HCEC 1CT (cell line): ENCODE results near the gene NECTIN4.
A peak's percentile ranks its signal among the peaks of the same experiment; 100 is the strongest.
"Not testable (repeated sequence)": the region's sequence is repeated elsewhere in the genome, so short reads cannot be mapped to it uniquely, and the experiment has no call there.

Experiments
- DNase-seq: peaks from one replicate; pipeline ENCODE4 v3.0.0-alpha.2; 2017

NECTIN4 gene

DNA sequence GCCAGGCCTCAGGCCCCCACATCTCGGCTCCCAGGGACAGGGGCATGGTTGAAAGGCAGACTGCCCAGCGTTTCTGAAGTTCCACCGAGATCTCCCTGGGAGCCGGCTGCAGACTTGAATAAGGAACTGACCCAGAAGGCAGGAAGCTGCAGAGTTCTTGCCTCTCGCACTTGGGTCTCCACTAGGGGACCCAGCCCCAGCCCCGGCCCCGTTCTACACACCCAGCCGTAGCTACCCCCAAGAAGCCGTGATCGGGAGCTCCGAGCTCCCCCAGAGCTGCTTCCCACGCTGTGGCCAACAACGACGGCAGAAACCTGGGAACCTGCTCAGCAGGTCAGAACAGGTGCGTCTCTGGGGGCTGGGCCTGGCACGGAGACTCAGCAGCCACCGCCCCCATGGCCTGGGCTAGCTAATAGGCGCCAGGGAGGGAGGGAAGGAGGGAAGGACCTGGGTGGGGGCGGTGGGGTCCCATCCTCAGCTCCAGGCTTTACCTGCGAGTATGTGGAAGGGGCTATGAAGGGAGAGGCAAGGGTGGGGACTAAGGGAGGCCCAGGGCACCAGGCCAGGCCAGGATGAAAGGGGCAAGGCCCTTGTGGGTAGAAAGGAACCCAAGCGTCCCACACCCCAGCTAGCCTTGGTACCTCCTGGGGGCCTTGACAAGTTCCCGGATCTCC lies at the start of gene NECTIN4:
NECTIN4 (minus strand) TSS at position 308 of the 674 bp plus-strand sequence; CDS start at position 46, 262 bp downstream.
- no peak for DNase-seq

DNA sequence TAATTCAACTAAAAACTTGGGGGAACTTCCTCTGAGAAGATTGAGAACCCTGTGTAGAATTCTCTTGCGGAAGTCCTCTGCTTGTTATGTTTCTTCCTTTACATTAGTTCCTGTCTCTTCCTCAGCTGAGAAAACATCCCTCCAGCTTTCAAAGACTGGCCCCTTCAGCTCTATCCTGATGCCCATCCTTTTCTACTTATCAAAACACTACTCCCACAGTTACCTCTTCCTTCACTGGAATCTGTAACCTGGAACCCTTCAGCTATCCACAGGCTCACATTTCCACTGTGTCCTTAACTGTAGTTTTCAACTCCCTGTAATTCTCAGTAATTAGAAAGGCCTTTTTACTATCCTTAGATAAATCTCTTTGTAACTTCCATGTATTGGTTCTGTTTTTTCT lies 49.1 kb upstream of the NECTIN4 start:
- no peak for DNase-seq

DNA sequence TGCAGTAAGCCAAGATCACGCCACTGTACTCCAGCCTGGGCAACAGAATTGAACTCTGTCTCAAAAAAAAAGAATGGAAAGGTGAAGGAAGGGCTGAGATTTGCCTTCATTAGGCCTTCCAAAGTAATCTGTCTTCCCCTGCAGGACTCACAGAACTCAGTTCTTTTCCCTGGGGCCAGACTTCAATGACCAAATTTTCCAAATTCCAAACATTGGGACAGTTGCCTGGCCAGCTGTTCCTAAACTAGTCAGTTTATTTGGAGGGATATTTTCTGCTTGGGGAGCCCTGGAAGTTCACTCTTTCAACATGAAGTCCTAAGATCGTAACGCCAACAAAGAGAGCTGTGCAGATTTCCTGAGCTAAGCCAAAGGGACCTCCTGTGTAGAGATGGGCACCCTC lies 48.5 kb upstream of the NECTIN4 start:
- DNase-seq: no peak

DNA sequence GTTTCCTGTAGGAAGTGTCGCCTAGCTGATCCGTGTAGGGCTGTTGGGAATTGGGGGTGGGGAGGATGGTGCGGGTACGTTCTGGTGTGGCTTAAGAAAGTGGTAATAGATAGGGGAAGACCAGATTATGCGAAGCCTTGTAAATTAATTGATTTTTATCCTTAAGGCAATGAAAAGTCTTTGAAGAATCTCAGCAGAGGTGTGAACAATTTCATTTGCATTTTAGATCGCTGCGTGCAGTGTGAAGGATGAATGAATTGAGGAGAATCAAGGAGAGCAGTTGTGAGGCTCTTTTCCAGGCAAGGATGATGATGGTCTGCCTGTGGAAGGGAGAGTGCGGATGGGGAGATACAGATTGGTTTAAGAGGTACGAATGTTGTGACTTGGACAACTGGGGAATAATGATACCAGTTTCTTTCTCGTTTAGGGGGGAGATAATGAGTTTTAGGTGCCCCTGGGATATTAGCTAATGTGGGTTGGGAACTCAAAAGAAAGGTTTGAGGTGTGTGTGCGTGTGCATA lies 43.9 kb upstream of the NECTIN4 start:
- DNase-seq: no peak

DNA sequence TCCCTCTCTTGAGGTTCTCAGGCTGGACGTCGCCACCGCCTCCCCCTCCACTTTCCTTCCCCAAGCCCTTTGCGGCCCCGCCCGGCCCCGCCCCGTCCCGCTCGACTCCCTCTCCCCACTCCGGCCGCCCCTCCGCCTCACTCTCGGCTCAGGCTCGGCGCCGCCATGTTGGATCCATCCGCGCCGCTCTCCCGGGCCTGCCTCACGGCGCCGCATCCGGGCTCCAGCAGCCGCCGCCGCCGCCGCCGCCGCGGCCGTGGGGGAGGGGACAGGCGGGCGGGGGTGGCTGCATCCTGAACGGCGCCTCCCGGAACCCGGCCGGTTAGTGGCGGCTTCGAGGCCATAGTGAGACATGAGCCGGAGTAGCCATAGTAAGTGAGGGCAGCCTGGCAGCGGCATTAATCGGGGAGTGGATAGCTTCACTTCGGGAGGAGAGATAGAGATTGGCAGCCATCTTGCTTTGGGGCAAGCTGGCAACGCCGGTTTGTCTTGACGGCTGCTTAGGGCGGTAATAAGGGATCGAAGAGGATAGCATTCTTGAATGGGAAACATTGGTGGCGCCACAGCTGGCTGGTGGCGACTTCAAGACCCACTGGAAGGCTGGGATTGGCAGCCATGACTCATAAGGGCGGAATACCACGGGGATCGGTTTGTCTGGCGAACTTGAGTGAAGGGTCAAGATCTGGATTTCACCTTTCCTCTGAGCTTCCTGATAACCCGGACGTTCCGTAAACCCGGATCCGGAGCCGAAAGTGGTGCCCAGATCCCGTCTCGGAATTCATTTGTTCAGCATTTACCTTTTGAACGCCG lies 43.3 kb upstream of the NECTIN4 start, which contains the start of gene DEDD:
DEDD (minus strand) TSS at position 258 of the 810 bp plus-strand sequence. CDS start 8,205 bp downstream, outside the sequence.
- peak; percentile 98 for DNase-seq

DNA sequence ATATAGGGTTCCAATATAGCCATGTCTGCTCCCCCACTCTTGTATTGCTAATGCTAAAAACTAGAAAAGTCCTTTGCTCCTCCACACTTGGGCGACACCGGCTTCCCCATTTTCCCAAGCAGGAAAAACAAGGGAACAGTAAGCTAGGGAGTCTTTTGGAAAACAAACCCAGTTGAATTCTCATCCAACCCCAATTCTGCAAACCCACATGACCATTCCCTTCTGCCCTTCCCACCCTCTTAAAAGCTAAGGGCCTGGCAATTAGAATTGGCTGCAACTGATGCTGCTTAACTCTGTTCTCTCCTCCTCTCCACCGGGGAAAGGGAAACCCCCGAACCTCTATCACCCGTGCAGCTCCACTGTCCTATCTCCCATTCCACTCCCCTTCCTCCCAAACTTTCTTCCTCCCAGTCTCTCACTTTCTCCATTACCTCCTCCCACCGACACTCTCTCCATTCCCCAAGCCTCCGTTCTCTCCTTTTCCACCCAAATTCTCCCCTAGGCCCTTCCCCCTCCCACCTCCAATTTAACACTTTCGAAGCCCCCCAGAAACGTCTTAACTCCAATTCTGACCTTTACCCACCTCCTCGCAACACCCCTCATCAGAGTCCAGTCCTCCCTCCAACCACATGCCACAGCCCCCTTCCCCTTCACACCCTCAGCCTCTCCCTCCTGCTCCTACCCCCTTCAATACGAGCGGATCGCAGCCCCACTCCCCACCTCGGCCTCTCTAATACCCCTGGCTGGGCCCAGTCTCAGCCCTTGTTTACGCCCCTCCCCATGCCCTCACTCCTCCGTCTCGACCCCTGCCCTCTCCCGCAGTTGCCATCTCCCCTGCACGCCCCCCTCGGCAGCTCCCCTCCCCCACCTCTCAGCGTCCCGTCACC lies 42.4 kb upstream of the NECTIN4 start:
- DNase-seq: no peak

DNA sequence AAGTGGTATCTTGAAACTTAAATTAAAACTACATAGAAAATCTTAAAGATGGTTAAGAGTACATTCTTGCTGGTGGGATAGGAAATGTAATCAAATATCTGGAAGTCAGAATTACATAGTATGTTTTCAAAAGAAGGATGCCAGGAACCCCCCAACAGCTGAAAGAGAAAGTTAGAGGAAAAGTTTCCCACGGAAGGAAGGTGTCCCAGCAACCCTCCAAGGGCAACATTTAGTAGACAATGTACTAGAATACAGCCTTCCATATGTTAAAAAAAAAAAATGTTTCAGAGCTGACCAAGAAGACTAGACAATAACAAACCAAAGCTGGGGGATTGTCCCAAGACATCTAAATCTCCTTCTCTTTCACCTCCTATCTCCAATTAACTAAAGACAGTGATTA lies 40.9 kb upstream of the NECTIN4 start:
- no peak for DNase-seq

DNA sequence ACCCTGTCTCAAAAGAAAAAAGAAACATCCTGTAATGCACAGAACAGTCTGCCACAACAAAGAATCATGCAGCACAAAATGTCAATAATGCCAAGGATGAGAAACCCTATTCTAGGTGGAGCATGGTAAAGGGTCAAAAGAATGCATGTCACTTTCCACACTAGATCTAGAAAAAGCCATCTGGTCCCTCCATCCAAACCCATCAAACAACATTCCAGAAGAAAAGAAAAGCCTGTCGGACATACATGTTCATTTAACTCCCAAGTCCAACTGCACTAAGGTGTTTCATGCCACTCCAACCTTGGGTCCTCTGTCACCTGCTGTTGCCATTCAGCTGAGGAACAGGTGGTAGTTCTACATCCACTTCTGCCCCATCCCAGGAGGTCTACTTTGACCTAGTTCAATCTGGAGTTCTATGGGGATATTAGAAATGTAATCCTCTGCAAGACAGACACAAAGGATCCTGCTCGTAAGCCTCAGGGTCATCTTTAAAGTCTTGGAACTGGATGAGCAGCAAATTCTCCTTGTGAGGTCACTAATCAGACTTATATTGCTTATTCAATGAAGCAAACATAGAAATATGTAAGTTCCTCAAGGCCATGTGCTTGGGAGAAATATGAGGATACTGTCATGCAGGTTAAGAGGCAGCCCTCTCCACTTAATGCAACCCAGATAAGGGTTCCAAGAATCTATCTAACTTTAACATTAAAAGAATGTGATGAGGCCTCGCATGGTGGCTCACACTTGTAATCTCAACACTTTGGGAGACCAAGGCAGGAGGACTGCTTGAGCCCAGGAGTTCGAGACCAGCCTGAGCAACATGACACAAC lies 39.4 kb upstream of the NECTIN4 start:
- DNase-seq: no peak

DNA sequence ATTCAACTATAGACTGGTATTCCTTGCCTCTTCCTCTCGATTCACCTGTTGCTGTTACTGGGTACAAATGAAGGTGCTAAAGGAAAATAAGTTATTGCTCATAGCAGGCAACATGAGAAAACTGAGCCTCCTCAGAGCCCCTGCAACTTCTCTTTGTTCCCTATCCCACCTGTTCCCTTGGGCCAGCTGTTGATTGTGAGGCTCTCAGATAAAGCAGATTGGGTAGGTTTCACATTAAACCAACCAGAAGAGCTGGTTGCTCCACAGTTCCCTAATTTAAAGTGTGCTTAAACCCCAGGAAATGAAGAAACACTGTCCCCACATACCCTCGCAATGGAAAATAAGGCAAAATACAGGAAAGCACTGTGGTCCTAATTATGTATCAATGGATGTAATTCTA lies 38.3 kb upstream of the NECTIN4 start:
- DNase-seq: no peak

DNA sequence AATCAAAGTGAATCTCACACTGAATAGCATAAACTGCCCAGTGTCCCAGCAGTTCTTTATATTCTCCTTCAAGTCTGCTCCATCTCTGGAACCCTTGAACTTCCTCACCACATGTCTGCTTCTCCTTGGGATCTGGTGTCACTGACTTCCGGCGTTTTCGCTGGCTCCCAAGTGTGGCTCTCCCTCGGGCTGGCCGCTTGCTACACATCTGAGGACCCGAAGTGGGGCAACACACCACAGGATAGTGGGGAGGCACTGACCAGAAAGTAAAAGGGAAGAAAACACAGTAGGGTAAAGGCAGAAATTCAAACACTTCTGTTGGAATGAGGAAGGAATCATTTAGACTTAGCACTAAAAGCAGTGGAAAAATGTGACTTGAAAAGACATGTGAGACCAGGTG lies 33.6 kb upstream of the NECTIN4 start:
- no peak for DNase-seq

DNA sequence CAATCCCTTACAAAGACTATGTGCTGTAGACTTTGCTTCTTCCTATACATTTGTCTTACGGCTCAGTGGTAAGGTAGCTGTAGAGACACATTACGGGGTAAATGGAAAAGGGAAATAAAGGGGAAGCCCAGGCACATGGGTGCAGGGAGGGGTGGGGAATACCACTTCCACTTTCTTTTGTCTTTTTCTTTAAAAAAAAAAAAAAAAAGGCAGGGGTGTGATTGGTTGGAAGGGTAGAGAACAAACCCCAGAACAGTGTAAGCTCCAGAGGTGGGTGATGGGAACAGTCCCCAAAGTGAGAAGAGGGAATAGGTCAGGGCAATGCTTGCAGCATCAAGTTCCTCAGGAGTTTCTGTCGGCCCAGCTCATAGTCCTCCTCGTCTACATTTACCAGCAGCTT lies 32.5 kb upstream of the NECTIN4 start:
- DNase-seq: no peak

DNA sequence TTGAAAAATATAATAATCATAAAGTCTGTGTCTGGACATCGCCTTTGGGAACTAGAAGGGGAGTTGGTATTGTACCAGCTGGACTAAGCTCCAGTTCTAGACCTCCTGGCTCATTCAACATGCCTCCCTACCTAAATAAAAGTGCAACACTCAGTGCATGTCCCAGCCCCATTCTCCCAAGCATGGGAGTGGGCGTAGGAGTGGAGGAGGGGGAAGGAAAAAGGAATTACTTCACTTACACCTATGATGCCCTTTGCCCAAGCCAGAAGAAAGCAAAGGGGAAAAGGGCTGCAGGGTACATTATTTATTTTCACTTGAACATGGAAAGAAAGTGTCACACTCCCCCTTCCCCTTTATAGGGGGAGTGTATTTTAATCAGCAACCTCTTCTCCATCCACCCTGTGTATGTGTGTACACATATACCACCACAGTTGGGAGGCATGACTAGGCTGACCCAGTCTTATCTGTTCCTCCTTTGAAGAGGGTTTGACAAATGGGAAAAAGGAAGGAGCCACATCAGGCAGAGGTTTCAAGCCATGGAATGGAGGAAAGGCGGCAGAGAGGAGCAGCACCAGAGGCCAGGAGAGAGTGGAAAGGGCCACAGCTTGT lies 31.8 kb upstream of the NECTIN4 start:
- DNase-seq: no peak

DNA sequence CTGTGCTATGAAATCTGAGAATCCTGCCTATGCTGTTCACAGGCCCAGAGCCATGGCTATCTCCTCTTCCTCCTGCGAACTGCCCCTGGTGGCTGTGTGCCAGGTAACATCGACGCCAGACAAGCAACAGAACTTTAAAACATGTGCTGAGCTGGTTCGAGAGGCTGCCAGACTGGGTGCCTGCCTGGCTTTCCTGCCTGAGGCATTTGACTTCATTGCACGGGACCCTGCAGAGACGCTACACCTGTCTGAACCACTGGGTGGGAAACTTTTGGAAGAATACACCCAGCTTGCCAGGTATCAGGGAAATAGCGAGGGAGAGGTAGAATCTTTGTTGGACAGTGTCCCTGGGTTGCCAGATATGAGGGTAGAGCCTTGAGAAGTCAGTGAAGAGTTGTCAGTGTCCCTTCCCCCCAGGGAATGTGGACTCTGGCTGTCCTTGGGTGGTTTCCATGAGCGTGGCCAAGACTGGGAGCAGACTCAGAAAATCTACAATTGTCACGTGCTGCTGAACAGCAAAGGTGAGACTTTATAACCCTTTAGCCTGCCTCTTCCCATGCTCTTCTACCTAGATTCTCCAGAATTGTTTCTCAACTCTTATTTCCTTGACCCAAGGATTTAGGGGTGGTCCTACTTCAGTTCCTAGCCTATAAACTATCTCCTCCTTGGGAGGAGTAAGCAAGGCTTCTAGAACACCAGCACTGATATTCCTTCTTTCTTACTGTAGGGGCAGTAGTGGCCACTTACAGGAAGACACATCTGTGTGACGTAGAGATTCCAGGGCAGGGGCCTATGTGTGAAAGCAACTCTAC lies 29.9 kb upstream of the NECTIN4 start:
- peak; percentile 71 for DNase-seq

DNA sequence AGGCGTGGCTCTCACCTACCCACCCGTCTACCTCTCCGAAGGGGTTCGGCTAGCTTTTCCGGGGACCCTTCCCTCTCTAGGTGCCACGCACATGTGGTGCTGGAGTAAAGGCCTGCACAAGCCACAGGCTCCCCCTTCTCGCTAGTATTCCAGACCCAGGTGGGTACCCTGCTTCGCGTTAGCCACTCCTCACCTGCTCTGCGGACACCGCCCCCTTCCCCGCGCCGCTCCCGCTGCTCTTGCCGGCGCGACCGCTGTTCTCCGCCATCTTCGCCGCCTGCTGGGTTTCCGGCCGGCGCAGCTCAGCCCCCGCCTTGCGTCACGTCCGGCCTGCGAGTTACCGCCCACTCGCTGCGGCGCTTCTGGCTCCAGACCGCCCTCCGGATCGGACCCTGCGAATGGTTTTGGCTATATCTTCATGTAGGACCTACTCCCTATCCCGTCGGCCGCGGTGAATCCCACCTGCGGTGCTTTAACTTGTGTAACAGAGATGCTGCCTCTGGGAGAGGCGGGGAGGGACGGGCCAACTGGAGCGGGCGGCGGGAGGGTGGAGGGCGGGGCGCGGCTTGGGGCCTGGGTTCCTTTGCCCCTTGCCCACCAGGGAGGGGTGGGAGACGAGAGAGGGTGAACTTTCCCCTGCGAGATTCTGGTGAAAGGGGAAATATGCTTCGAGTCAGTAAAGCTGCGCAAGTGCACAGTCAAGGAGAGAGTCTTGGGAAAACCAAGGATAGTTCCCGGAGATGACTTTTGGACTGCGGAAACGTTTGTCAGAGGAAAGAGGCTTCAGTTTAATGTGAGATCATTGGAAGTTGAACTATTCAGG lies 28.6 kb upstream of the NECTIN4 start, which contains the start of the genes NIT1 and PFDN2:
NIT1 (plus strand) TSS at position 347 of the 823 bp plus-strand sequence; CDS start at position 419, 72 bp downstream.
PFDN2 (minus strand) TSS at position 279 of the 823 bp plus-strand sequence; CDS start at position 268, 11 bp downstream.
- peak; percentile 78 for DNase-seq

DNA sequence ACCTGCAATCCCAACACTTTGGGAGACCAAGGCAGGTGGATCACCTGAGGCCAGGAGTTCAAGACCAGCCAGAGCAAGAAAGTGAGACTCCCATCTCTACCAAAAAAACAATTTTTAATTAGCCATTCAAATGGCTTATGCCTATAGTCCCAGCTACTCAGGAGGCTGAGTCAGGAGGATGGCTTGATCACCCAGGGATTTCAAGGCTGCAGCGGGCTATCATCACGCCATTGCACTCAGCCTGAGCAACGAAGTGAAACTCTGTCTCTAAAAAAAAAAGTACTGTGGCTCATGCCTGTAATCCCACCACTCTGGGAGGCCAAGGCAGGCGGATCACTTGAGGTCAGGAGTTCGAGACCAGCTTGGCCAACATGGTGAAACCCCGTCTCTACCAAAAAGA lies 26.6 kb upstream of the NECTIN4 start:
- not testable (repeated sequence) for DNase-seq

DNA sequence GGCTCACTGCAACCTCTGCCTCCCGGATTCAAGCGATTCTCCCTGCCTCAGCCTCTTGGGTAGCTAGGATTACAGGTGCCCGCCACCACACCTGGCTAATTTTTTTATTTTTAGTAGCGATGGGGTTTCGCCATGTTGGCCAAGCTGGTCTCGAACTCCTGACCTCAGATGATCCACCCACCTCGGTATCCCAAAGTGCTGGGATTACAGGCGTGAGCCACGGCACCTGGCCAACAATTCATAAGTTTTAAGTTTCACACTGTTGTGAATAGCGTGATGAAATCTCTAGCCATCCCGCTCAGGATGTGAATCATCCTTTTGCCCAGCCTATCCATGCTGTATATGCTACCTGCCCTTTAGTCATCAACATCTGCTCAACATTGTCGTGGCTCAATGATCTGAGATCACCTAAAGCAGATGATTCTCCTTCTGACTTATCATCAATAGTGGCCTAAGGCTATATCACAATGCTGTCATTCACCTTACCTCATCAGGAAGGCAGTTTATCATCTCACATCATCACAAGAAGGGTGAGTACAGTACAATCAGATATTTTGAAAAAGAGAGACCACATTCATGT lies 25.9 kb upstream of the NECTIN4 start:
- peak; percentile 96 for DNase-seq

DNA sequence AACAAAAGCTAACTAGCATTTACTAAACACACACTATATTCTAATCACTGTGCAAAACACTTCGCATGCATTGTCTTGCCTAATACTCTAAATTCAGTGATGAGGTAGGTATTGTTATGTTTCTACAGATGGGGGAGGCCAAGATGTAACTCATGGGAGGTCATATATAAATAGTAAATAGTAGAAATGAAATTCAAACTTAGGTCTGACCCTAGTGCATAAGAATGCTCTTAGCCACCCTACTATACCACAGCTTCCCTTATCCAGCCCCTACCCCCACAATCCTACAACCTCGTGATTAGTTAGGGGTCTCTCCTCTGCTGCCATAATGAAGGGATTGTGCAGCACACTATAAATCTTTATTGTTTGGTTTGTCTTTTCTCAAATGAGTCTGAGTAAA lies 25.2 kb upstream of the NECTIN4 start:
- peak; percentile 53 for DNase-seq

DNA sequence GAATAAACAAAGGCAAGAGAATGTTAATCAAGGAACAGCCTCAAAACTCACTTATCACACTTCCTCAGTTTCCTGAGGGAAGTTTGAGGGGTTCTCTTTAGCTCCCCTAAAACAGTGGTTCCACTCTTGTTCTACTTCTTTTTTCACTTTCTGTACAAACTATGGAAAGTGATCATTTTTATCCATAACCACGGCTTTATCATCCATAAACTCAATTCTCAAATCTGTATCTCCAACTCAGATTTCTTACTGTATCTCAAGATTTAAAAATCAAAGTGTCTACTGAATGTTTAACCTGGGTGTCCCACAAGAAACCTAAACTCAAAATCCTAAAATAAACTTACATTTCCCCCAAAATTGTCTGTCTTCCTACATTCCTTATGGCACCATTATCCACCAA lies 24.6 kb upstream of the NECTIN4 start:
- no peak for DNase-seq

DNA sequence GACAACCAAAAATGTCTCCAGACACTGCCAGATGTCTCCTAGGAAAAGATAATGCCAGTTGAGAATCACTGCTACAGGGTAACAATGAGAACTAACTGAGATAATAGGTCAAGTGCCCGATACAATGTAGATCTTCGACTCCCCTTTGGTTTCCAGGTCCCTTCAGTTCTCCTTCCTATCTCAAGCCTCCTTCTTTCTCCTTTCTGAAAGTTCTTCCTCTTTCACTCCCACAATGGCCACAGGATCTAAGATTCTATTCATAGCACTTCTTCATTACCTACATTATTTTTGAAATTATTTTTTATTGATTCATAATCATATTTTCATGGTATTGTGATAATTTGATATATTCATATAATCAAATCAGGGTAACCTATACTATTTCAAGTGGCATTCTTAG lies 22.2 kb upstream of the NECTIN4 start:
- DNase-seq: no peak
